K562 (cell line): ENCODE data around the gene ADAMTS14. TPM values are rescaled to one million over a fixed set of nuclear protein-coding genes. Genes with fewer than 3 reads are reported as not detected.
A peak's percentile ranks its signal among the peaks of the same experiment; 100 is the strongest.

Experiments used
- ATAC-seq: fragments of 200-7000 bp; cut with Tn5 transposase; 3 replicates; pipeline ENCODE4 v1.9.1; 2020; ENCODE audit warnings: moderate library complexity
- BruUV-seq: library from RNA; stranded (reverse); fragments of 400-500 nt; replicated peaks from 2 replicates; lab custom pipeline; 2021; lab: Mats Ljungman, UMichigan
- CTCF ChIA-PET: fragments of 300-600 bp; formaldehyde crosslinking; extraction: SDS; loops from one replicate; lab custom pipeline; 2021; ENCODE audit warnings: low intra/inter-chr PET ratio; lab: Yijun Ruan, JAX
- POLR2A ChIA-PET: fragments of 300-600, 350-650 bp; sonication (Branson Sonifier 250); formaldehyde crosslinking; extraction: SDS; loops from one replicate; lab custom pipeline; 2021; ENCODE audit warnings: antibody characterized with exemption, inconsistent platforms; lab: Yijun Ruan, JAX
- DNase-seq, 4 experiments: peaks; one replicate each; pipeline versions ENCODE4 v3.0.0 to v3.0.0-alpha.2; 2011 to 2018; ENCODE audit warnings: low spot score in 3 of 4, mixed read lengths in 3 of 4; ENCODE audit errors: extremely low read depth in 1 of 4
- FAIRE-seq: peaks from 2 replicates; lab custom pipeline; 2011; peaks lifted over from hg19 to GRCh38; lab: Jason Lieb, UNC
- H2AFZ ChIP-seq: 2 replicates; pipeline ENCODE4 v1.6.0; 2011; ENCODE audit warnings: low read depth, low read length, control low read depth, inconsistent platforms
- H3K27ac ChIP-seq: fragments of 200-600 bp; 3 replicates; pipeline ENCODE4 v1.8.0; 2011; ENCODE audit warnings: low read depth, mild to moderate bottlenecking, control low read depth, inconsistent platforms, low read length, moderate library complexity, mixed read lengths; ENCODE audit errors: extremely low read depth
- H3K27me3 ChIP-seq, 2 experiments: fragments of 300-600 bp in 1 of 2; 2 replicates in 1 of 2; 3 replicates in 1 of 2; pipeline versions ENCODE4 v1.6.0 to v1.8.0; 2011; ENCODE audit warnings: inconsistent platforms in 2 of 2, low read length in 2 of 2, mild to moderate bottlenecking in 1 of 2, mixed read lengths in 1 of 2, moderate library complexity in 1 of 2; ENCODE audit not compliant: control insufficient read depth in 2 of 2, insufficient read depth in 2 of 2
- H3K36me3 ChIP-seq: fragments of 300-600 bp; 3 replicates; pipeline ENCODE4 v1.8.0; 2011; ENCODE audit warnings: mild to moderate bottlenecking, low read length, inconsistent platforms; ENCODE audit not compliant: control insufficient read depth, insufficient read depth
- H3K4me1 ChIP-seq, 2 experiments: fragments of 200-600 bp in 1 of 2; replicated peaks in 1 of 2; 2 replicates in 1 of 2; 3 replicates in 1 of 2; pipeline versions ENCODE4 v1.5.1 to v1.8.0; 2011; ENCODE audit warnings: inconsistent platforms in 2 of 2, low read length in 2 of 2, mild to moderate bottlenecking in 1 of 2, mixed read lengths in 1 of 2, moderate library complexity in 1 of 2; ENCODE audit not compliant: control insufficient read depth in 2 of 2, insufficient read depth in 2 of 2
- H3K4me2 ChIP-seq: 2 replicates; pipeline ENCODE4 v1.6.1; 2011; ENCODE audit warnings: low read length, control low read depth, inconsistent platforms, mixed read lengths; ENCODE audit not compliant: insufficient read depth
- H3K4me3 ChIP-seq: fragments of 200-600 bp; sonication (generic), shearing (Covaris generic); 2 replicates; pipeline ENCODE4 v1.5.1; 2016; ENCODE audit warnings: control low read depth, inconsistent platforms
- H3K79me2 ChIP-seq: fragments of 200-600 bp; 3 replicates; pipeline ENCODE4 v1.8.0; 2011; ENCODE audit warnings: low read length, inconsistent platforms; ENCODE audit not compliant: control insufficient read depth, insufficient read depth
- H3K9ac ChIP-seq, 2 experiments: 2 replicates each; pipeline versions ENCODE4 v1.6.0 to v1.6.1; 2011; ENCODE audit warnings: low read depth in 2 of 2, low read length in 2 of 2, control low read depth in 1 of 2, inconsistent platforms in 1 of 2, mild to moderate bottlenecking in 1 of 2, mixed read lengths in 1 of 2; ENCODE audit not compliant: insufficient read depth in 1 of 2
- H3K9me1 ChIP-seq: one replicate; pipeline ENCODE4 v1.6.0; 2011; ENCODE audit warnings: inconsistent platforms, mild to moderate bottlenecking, low read length, moderate library complexity; ENCODE audit not compliant: control insufficient read depth, insufficient read depth
- H3K9me3 ChIP-seq: replicated peaks from 2 replicates; pipeline ENCODE4 v1.5.1; 2011; ENCODE audit warnings: low read depth, low read length, inconsistent platforms; ENCODE audit not compliant: control insufficient read depth, insufficient read depth
- H4K20me1 ChIP-seq: replicated peaks from 2 replicates; pipeline ENCODE4 v1.6.1; 2011; ENCODE audit warnings: low read length, inconsistent platforms, mixed read lengths; ENCODE audit not compliant: control insufficient read depth, insufficient read depth
- ARNT ChIP-seq, 2 experiments: fragments of 450-650 bp; IDR thresholded peaks; 2 replicates each; pipeline ENCODE4 v1.6.1; 2016; ENCODE audit warnings: mild to moderate bottlenecking in 1 of 2
- CSDE1 ChIP-seq, 2 experiments: fragments of 450-650 bp; IDR thresholded peaks; 2 replicates each; pipeline ENCODE4 v1.6.1; 2016; ENCODE audit warnings: mild to moderate bottlenecking in 1 of 2
- FOS ChIP-seq: IDR thresholded peaks from 3 replicates; pipeline ENCODE4 v1.6.1; 2011; ENCODE audit not compliant: insufficient read length; ENCODE audit errors: extremely low read depth
- FOSL1 ChIP-seq: fragments of 200-800 bp; sonication (Bioruptor generic); conservative IDR thresholded peaks from 2 replicates; pipeline ENCODE4 v1.6.1; 2016; ENCODE audit warnings: missing genetic modification characterization, missing compliant biosample characterization
- HDAC8 ChIP-seq: fragments of 450-650 bp; IDR thresholded peaks from 2 replicates; pipeline ENCODE4 v1.6.1; 2016; ENCODE audit warnings: mild to moderate bottlenecking, missing genetic modification characterization, moderate library complexity, missing compliant biosample characterization
- KAT2B ChIP-seq: IDR thresholded peaks from one replicate; pipeline ENCODE4 v1.6.1; 2012; ENCODE audit warnings: low read depth, mild to moderate bottlenecking, control low read depth, inconsistent platforms, low read length, moderate library complexity
- NCOA4 ChIP-seq: fragments of 450-650 bp; IDR thresholded peaks from 2 replicates; pipeline ENCODE4 v1.6.1; 2018; ENCODE audit warnings: mild to moderate bottlenecking; ENCODE audit not compliant: partially characterized antibody
- PHTF2 ChIP-seq: fragments of 250-450 bp; sonication (Bioruptor Pico); IDR thresholded peaks from 2 replicates; pipeline ENCODE4 v1.5.0; 2021; ENCODE audit warnings: mild to moderate bottlenecking
- RAD21 ChIP-seq, 2 experiments: fragments of 250-450 bp in 1 of 2; fragments of 450-650 bp in 1 of 2; sonication (Bioruptor Pico) in 1 of 2; formaldehyde crosslinking in 1 of 2; IDR thresholded peaks in 1 of 2; conservative IDR thresholded peaks in 1 of 2; 2 replicates each; pipeline versions ENCODE4 v1.4.0 to v1.8.0; 2020 to 2022; ENCODE audit warnings: mild to moderate bottlenecking in 2 of 2, moderate library complexity in 1 of 2
- SRSF3 ChIP-seq: fragments of 200-400 bp; formaldehyde crosslinking; IDR thresholded peaks from 2 replicates; pipeline ENCODE4 v1.6.1; 2016; ENCODE audit warnings: mild to moderate bottlenecking, low read length, moderate library complexity; ENCODE audit not compliant: insufficient read depth
- ZNF408 ChIP-seq: fragments of 250-450 bp; sonication (Bioruptor Pico); IDR thresholded peaks from 2 replicates; pipeline ENCODE4 v1.4.0; 2020; ENCODE audit warnings: low read depth, mild to moderate bottlenecking, moderate library complexity
- ZNF507 ChIP-seq: conservative IDR thresholded peaks from 2 replicates; pipeline ENCODE4 v1.6.1; 2017; ENCODE audit warnings: missing genetic modification characterization, missing compliant biosample characterization
- ZNF561 ChIP-seq: fragments of 450-650 bp; formaldehyde crosslinking; conservative IDR thresholded peaks from 2 replicates; pipeline ENCODE4 v1.4.0; 2020; ENCODE audit warnings: mild to moderate bottlenecking, moderate library complexity
- WGBS: fragments of 100-300 bp; shearing (Covaris generic); methylation state at CpG from one replicate; pipeline ENCODE4 v1.1.6; 2016; ENCODE audit warnings: low coverage, mixed read lengths; ENCODE audit not compliant: insufficient coverage; ENCODE audit errors: missing lambda C conversion rate; 5-methylcytosine and 5-hydroxymethylcytosine counted together
- in situ Hi-C: fragments of 300-500 bp; cut with MboI; formaldehyde crosslinking; loops from 4 replicates; pipeline ENCODE4 v1.15.0; 2018; ENCODE audit warnings: inconsistent platforms, mixed read lengths
- intact Hi-C: fragments of 100-400 bp; cut with micrococcal nuclease; formaldehyde crosslinking; loops from 2 replicates; pipeline ENCODE4 v1.14.2; 2022
- polyA plus RNA-seq, 8 experiments: library from polyadenylated mRNA; depleted of rRNA in 4 of 8; stranded (reverse) in 5 of 8; unstranded in 3 of 8; fragments of >200 nt; fragmentation: Nextera tagmentation in 2 of 8; fragmentation: Illumina TruSeq in 1 of 8; extraction: Ambion mirVana in 2 of 8; extraction: Trizol in 1 of 8; gene quantifications; 2 replicates each; pipeline versions ENCODE4 v1.2.1 to v1.2.3, GENCODE V29; 2011 to 2014; ENCODE audit warnings: inconsistent platforms in 1 of 8, missing spikeins in 1 of 8
- total RNA-seq, 7 experiments: library from RNA; depleted of rRNA in 6 of 7; stranded (reverse); fragments of >200 nt in 6 of 7; fragmentation: Illumina TruSeq in 2 of 7; extraction: Trizol in 2 of 7; gene quantifications; 2 replicates each; pipeline versions ENCODE4 v1.2.1 to v1.2.3, GENCODE V29; 2011 to 2021; ENCODE audit warnings: low replicate concordance in 1 of 7
- TF ChIP-seq, protein P1 (sequence below): fragments of 450-650 bp; IDR thresholded peaks from 2 replicates; pipeline ENCODE4 v1.6.1; 2014; ENCODE audit warnings: low read depth, mild to moderate bottlenecking, moderate library complexity, borderline replicate concordance
- TF ChIP-seq, protein P2 (sequence below): fragments of 250-450 bp; sonication (Bioruptor Pico); IDR thresholded peaks from 2 replicates; pipeline ENCODE4 v1.6.1; 2021; ENCODE audit warnings: mild to moderate bottlenecking
- TF ChIP-seq, protein P3 (sequence below): sonication (generic); formaldehyde crosslinking; IDR thresholded peaks from 2 replicates; pipeline ENCODE4 v1.8.1; 2023; ENCODE audit warnings: missing genetic modification reagents, mild to moderate bottlenecking, borderline replicate concordance

The ADAMTS14 gene
- total and polyA plus RNA-seq, 9 of the 15 experiments (the other 6 are each of a cell fraction or from before 2014, with no cell fraction given): 0.04 to 37.4 (median 15.9) TPM

DNA sequence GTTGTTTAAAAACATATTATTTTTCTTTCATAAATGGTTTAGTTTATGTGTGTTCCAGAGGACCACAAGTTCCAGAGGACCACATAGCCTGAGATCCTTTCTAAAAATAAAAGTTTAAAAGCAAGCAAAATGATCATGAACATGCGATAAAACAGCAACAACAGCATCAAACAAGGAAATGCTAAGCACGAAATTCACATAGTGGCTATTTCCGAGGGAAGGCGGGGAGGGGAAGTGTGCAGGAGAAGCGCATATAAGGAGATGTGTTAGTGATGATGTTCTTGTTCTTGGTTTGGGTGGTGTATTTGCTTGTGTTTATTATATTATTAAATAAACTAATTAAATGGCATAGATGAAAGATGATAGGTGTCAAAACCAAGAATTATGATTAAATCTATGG lies 111.7 kb downstream of the ADAMTS14 start (continued):
- TF ChIP-seq, protein P1, sequence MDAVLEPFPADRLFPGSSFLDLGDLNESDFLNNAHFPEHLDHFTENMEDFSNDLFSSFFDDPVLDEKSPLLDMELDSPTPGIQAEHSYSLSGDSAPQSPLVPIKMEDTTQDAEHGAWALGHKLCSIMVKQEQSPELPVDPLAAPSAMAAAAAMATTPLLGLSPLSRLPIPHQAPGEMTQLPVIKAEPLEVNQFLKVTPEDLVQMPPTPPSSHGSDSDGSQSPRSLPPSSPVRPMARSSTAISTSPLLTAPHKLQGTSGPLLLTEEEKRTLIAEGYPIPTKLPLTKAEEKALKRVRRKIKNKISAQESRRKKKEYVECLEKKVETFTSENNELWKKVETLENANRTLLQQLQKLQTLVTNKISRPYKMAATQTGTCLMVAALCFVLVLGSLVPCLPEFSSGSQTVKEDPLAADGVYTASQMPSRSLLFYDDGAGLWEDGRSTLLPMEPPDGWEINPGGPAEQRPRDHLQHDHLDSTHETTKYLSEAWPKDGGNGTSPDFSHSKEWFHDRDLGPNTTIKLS: no peak
- no peak for TF ChIP-seq KAT2B
- TF ChIP-seq SRSF3: no peak
- TF ChIP-seq NCOA4: no peak
- TF ChIP-seq, protein P2, sequence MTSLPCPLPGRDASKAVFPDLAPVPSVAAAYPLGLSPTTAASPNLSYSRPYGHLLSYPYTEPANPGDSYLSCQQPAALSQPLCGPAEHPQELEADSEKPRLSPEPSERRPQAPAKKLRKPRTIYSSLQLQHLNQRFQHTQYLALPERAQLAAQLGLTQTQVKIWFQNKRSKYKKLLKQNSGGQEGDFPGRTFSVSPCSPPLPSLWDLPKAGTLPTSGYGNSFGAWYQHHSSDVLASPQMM (CRISPR knock-in tag): no peak
- TF ChIP-seq HDAC8 (tag): no peak
- no peak for TF ChIP-seq CSDE1 (IDR thresholded peaks at IDR 0.05)
- TF ChIP-seq, all 486 proteins: peak for 0

DNA sequence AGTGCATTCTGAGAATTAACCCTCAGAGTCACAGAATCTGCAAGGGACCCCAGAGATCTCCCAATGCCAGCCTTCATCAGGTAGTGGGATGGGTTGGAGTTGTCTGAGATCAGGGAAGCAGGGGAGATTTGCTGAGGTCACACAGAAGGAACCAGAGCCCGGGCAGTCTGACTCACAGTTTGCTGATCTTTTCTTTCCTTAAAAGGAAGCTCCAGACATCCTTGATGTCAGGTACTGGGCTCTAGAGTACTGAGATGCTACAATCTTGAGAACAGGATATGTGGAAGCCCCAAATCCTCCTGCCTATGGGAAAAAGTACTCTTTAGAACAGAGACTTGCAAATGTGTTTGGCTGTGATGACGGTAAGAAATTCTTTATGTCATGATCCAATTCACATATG lies 112.2 kb downstream of the ADAMTS14 start:
- Histone ChIP-seq H3K9me3 (no peaks in the 10 kb centered on the region), H3K9ac (no peak overlapping the region), H3K36me3 (no peaks in the 10 kb centered on the region), H2AFZ (no peak overlapping the region), H3K27ac (no peak overlapping the region), H3K4me1 (peaks cover 9 to 12% of the 10 kb centered on the region in 2 experiments; a peak in 4 of 5 replicates), H3K4me2 (no peak overlapping the region), H3K9me1 (no peaks in the 10 kb centered on the region), H3K27me3 (peaks cover 7 to 8% of the 10 kb centered on the region in 2 experiments; a peak in 4 of 5 replicates), H4K20me1 (no peaks in the 10 kb centered on the region), H3K4me3 (no peak overlapping the region), H3K79me2 (no peaks in the 10 kb centered on the region)
- ATAC-seq (no peak), DNase-seq (no peak), FAIRE-seq (no peak)
- ChIA-PET CTCF (no interaction called here), POLR2A (no interaction called here)
- in situ Hi-C loops (no loop called here), intact Hi-C loops (no loop called here)
- WGBS: 24% methylated on average over 2 of the region's 2 CpGs
- BruUV-seq: no TSS peak
- TF ChIP-seq PHTF2 (CRISPR knock-in tag) (no peak), ZNF507 (tag) (no peak), ZNF408 (CRISPR knock-in tag) (no peak), FOSL1 (tag) (0 out of 2 replicates have a peak, but pooled peaks have one; percentile 53), ZNF561 (CRISPR knock-in tag) (no peak), RAD21 (CRISPR knock-in tag; conservative IDR thresholded peaks at IDR 0.05 in 1 of 2, IDR thresholded peaks at IDR 0.05 in 1 of 2) (no peak), ARNT (IDR thresholded peaks at IDR 0.05) (0 out of 4 replicates have a peak, but pooled peaks of 1 of the 2 experiments have one; percentile 36), FOS (no peak)
- TF ChIP-seq, protein P3, sequence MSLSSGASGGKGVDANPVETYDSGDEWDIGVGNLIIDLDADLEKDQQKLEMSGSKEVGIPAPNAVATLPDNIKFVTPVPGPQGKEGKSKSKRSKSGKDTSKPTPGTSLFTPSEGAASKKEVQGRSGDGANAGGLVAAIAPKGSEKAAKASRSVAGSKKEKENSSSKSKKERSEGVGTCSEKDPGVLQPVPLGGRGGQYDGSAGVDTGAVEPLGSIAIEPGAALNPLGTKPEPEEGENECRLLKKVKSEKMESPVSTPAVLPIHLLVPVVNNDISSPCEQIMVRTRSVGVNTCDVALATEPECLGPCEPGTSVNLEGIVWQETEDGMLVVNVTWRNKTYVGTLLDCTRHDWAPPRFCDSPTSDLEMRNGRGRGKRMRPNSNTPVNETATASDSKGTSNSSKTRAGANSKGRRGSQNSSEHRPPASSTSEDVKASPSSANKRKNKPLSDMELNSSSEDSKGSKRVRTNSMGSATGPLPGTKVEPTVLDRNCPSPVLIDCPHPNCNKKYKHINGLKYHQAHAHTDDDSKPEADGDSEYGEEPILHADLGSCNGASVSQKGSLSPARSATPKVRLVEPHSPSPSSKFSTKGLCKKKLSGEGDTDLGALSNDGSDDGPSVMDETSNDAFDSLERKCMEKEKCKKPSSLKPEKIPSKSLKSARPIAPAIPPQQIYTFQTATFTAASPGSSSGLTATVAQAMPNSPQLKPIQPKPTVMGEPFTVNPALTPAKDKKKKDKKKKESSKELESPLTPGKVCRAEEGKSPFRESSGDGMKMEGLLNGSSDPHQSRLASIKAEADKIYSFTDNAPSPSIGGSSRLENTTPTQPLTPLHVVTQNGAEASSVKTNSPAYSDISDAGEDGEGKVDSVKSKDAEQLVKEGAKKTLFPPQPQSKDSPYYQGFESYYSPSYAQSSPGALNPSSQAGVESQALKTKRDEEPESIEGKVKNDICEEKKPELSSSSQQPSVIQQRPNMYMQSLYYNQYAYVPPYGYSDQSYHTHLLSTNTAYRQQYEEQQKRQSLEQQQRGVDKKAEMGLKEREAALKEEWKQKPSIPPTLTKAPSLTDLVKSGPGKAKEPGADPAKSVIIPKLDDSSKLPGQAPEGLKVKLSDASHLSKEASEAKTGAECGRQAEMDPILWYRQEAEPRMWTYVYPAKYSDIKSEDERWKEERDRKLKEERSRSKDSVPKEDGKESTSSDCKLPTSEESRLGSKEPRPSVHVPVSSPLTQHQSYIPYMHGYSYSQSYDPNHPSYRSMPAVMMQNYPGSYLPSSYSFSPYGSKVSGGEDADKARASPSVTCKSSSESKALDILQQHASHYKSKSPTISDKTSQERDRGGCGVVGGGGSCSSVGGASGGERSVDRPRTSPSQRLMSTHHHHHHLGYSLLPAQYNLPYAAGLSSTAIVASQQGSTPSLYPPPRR: no peak
